Activated CD4-positive, alpha-beta memory T cell treated with anti-CD3 and anti-CD28 coated beads, Interleukin-2, amount 10 ng/mL, durations not matched to agents 7 days and 5 days (primary cell): ENCODE data around the gene ABHD17C. TPM values are rescaled to one million over a fixed set of nuclear protein-coding genes. Genes with fewer than 3 reads are reported as not detected.

ENCODE experiments used
- total RNA-seq, 2 experiments: library from RNA; stranded (reverse); gene quantifications; one replicate each; pipeline ENCODE4 v1.2.3, GENCODE V29; 2021

ABHD17C gene
- total RNA-seq, 2 experiments from 2014 or later: 3.8 to 4.0 TPM

Other genes with a start within 250 kb of the ABHD17C start
- not detected for gene CEMIP, start 84.1 kb downstream of the ABHD17C start, total RNA-seq